H9 (cell line): ENCODE data around the gene POMT2. TPM values are rescaled to one million over a fixed set of nuclear protein-coding genes. Genes with fewer than 3 reads are reported as not detected.

ENCODE experiments used
- DNase-seq: peaks from one replicate; pipeline ENCODE4 v3.0.0-alpha.2; 2017
- H2AFZ ChIP-seq: one replicate; pipeline ENCODE4 v1.6.1; 2013; ENCODE audit warnings: mild to moderate bottlenecking, low read length, control low read depth, moderate library complexity
- H2AK5ac ChIP-seq: 2 replicates; pipeline ENCODE4 v1.6.1; 2013; ENCODE audit warnings: low read length, control low read depth, mixed read lengths; ENCODE audit not compliant: insufficient read length
- H2BK120ac ChIP-seq: one replicate; pipeline ENCODE4 v1.6.1; 2013; ENCODE audit warnings: low read depth, mild to moderate bottlenecking, low read length, control low read depth, inconsistent platforms; ENCODE audit not compliant: poor library complexity, severe bottlenecking
- H2BK12ac ChIP-seq: 2 replicates; pipeline ENCODE4 v1.6.1; 2013; ENCODE audit warnings: low read length, control low read depth, mixed read lengths, low read depth; ENCODE audit not compliant: insufficient read length
- H2BK15ac ChIP-seq: 2 replicates; pipeline ENCODE4 v1.6.1; 2013; ENCODE audit warnings: low read depth, low read length, control low read depth
- H2BK20ac ChIP-seq: one replicate; pipeline ENCODE4 v1.6.1; 2013; ENCODE audit warnings: low read depth, mild to moderate bottlenecking, low read length, control low read depth, inconsistent platforms; ENCODE audit not compliant: poor library complexity, severe bottlenecking
- H2BK5ac ChIP-seq: 2 replicates; pipeline ENCODE4 v1.6.1; 2013; ENCODE audit warnings: low read length, control low read depth, mixed read lengths; ENCODE audit not compliant: insufficient read length
- H3K14ac ChIP-seq: 2 replicates; pipeline ENCODE4 v1.6.1; 2013; ENCODE audit warnings: low read length, control low read depth; ENCODE audit not compliant: insufficient read depth
- H3K18ac ChIP-seq: 2 replicates; pipeline ENCODE4 v1.6.1; 2013; ENCODE audit warnings: low read depth, mild to moderate bottlenecking, mixed read lengths, low read length, control low read depth; ENCODE audit not compliant: insufficient read length
- H3K23ac ChIP-seq: 2 replicates; pipeline ENCODE4 v1.6.1; 2013; ENCODE audit warnings: low read length, control low read depth, mixed read lengths, low read depth; ENCODE audit not compliant: insufficient read length
- H3K23me2 ChIP-seq: 2 replicates; pipeline ENCODE4 v1.6.1; 2013; ENCODE audit warnings: low read depth, mild to moderate bottlenecking, mixed read lengths, low read length, control low read depth; ENCODE audit not compliant: insufficient read length, poor library complexity, severe bottlenecking
- H3K27ac ChIP-seq: 2 replicates; pipeline ENCODE4 v1.5.1; 2013; ENCODE audit warnings: low read length, control low read depth, mixed read lengths, low read depth; ENCODE audit not compliant: insufficient read length
- H3K27me3 ChIP-seq: 2 replicates; pipeline ENCODE4 v1.6.1; 2013; ENCODE audit warnings: low read length, control low read depth, inconsistent platforms; ENCODE audit not compliant: insufficient read depth
- H3K4ac ChIP-seq: 2 replicates; pipeline ENCODE4 v1.6.1; 2013; ENCODE audit warnings: low read depth, mild to moderate bottlenecking, control low read depth, inconsistent platforms, low read length, moderate library complexity
- H3K4me1 ChIP-seq: 2 replicates; pipeline ENCODE4 v1.6.1; 2013; ENCODE audit warnings: low read length, control low read depth, inconsistent platforms; ENCODE audit not compliant: insufficient read depth
- H3K4me2 ChIP-seq: 2 replicates; pipeline ENCODE4 v1.6.1; 2013; ENCODE audit warnings: low read length, control low read depth, mixed read lengths; ENCODE audit not compliant: insufficient read length, insufficient read depth
- H3K56ac ChIP-seq: 2 replicates; pipeline ENCODE4 v1.6.1; 2013; ENCODE audit warnings: low read depth, mild to moderate bottlenecking, mixed read lengths, low read length, control low read depth; ENCODE audit not compliant: insufficient read length
- H3K79me1 ChIP-seq: 2 replicates; pipeline ENCODE4 v1.6.1; 2013; ENCODE audit warnings: low read depth, mild to moderate bottlenecking, moderate library complexity, low read length, control low read depth, inconsistent platforms; ENCODE audit not compliant: insufficient read depth, poor library complexity, severe bottlenecking
- H3K79me2 ChIP-seq: 2 replicates; pipeline ENCODE4 v1.6.1; 2013; ENCODE audit warnings: low read length, control low read depth, inconsistent platforms; ENCODE audit not compliant: insufficient read depth
- H3K9ac ChIP-seq: 2 replicates; pipeline ENCODE4 v1.6.1; 2013; ENCODE audit warnings: low read length, control low read depth, mixed read lengths; ENCODE audit not compliant: insufficient read length; ENCODE audit errors: extremely low read depth
- H3K9me3 ChIP-seq: one replicate; pipeline ENCODE4 v1.6.1; 2013; ENCODE audit warnings: low read depth, low read length, inconsistent platforms; ENCODE audit not compliant: control insufficient read depth
- H3T11ph ChIP-seq: one replicate; pipeline ENCODE4 v1.6.1; 2013; ENCODE audit warnings: mild to moderate bottlenecking, low read length, control low read depth, inconsistent platforms
- H4K20me1 ChIP-seq: one replicate; pipeline ENCODE4 v1.6.1; 2013; ENCODE audit not compliant: control insufficient read depth, insufficient read length, insufficient read depth
- H4K5ac ChIP-seq: 2 replicates; pipeline ENCODE4 v1.6.1; 2013; ENCODE audit warnings: low read depth, mild to moderate bottlenecking, mixed read lengths, low read length, control low read depth; ENCODE audit not compliant: insufficient read length
- H4K8ac ChIP-seq: replicated peaks from 2 replicates; pipeline ENCODE4 v1.6.1; 2013; ENCODE audit warnings: low read length, control low read depth, mixed read lengths, low read depth; ENCODE audit not compliant: insufficient read length
- H4K91ac ChIP-seq: 2 replicates; pipeline ENCODE4 v1.6.1; 2013; ENCODE audit warnings: low read depth, mild to moderate bottlenecking, moderate library complexity, mixed read lengths, low read length, control low read depth; ENCODE audit not compliant: insufficient read length
- H3K27ac Mint-ChIP-seq, 3 experiments: 2 replicates in 2 of 3; 3 replicates in 1 of 3; pipeline ENCODE4 v1.8.0; 2020 to 2021; ENCODE audit warnings: mixed read lengths in 3 of 3, mild to moderate bottlenecking in 1 of 3, moderate library complexity in 1 of 3
- H3K27me3 Mint-ChIP-seq: 2 replicates; pipeline ENCODE4 v1.8.0; 2021; ENCODE audit warnings: low read depth, mild to moderate bottlenecking, moderate library complexity, mixed read lengths
- H3K36me3 Mint-ChIP-seq, 3 experiments: 2 replicates in 2 of 3; 3 replicates in 1 of 3; pipeline ENCODE4 v1.8.0; 2020 to 2021; ENCODE audit warnings: low read depth in 3 of 3, mixed read lengths in 3 of 3; ENCODE audit not compliant: insufficient read depth in 1 of 3
- H3K4me1 Mint-ChIP-seq, 2 experiments: 2 replicates each; pipeline ENCODE4 v1.8.0; 2020; ENCODE audit warnings: mixed read lengths in 2 of 2
- H3K4me3 Mint-ChIP-seq, 2 experiments: 2 replicates in 1 of 2; 3 replicates in 1 of 2; pipeline ENCODE4 v1.8.0; 2020 to 2021; ENCODE audit warnings: mild to moderate bottlenecking in 2 of 2, mixed read lengths in 2 of 2, moderate library complexity in 1 of 2
- H3K9me3 Mint-ChIP-seq, 2 experiments: 2 replicates in 1 of 2; 3 replicates in 1 of 2; pipeline ENCODE4 v1.8.0; 2020; ENCODE audit warnings: mild to moderate bottlenecking in 2 of 2, mixed read lengths in 2 of 2, moderate library complexity in 1 of 2
- CTCF ChIP-seq: fragments of 200-600 bp; sonication (generic); conservative IDR thresholded peaks from 3 replicates; pipeline ENCODE4 v1.8.0; 2021; ENCODE audit warnings: antibody characterized with exemption, mild to moderate bottlenecking
- WGBS: extraction: QIAGEN DNeasy Blood & Tissue Kit; methylation state at CpG from one replicate; pipeline ENCODE4 v1.1.7; 2013; ENCODE audit warnings: missing lambda C conversion rate, low lambda C conversion rate, mixed read lengths; ENCODE audit not compliant: insufficient read length; ENCODE audit errors: extremely low coverage; 5-methylcytosine and 5-hydroxymethylcytosine counted together
- total RNA-seq: library from RNA; stranded (reverse); gene quantifications from 2 replicates; pipeline ENCODE4 v1.2.1, GENCODE V29; 2021

POMT2 gene
- total RNA-seq, 1 experiment from 2014 or later = 25.2 TPM

DNA sequence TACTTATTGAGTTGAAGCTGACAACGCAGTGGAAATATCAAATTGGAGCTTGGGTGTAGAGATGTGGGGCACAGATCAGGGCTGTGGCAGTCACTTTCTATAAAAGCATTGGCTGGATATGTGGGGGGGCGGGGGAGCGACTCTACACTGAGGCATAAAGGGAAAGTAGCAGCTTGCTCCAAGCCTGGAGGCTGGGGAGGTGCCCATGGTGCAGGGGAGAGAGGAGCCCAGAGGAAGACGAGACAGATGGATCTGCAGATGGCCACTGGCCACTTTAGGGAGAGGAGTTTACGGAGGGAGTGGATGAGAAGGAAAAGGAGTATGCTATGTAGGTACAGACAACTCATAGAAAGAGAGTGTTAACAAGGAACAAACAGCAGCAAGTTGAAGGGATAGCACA, 36.2 kb downstream of the POMT2 start:
- H3K79me1 ChIP-seq = no peaks in the 10 kb centered on the region
- H3K9ac ChIP-seq = no peak overlapping the region
- H3K4me1 ChIP-seq = no peaks in the 10 kb centered on the region
- no peak for DNase-seq
- H3K23me2 ChIP-seq = no peaks in the 10 kb centered on the region
- no peaks in the 10 kb centered on the region for H3K27me3 ChIP-seq
- H3K27ac ChIP-seq = no peak overlapping the region
- Mint-ChIP-seq H3K4me3 (no peak overlapping the region), H3K4me1 (no peaks in the 10 kb centered on the region), H3K36me3 (peaks cover 4 to 39% (median 26%) of the 10 kb centered on the region in 3 experiments; a peak in 6 of 7 replicates), H3K27ac (peak overlapping the region in 1 of 3 experiments; percentile 33; a peak in 1 of 7 replicates), H3K27me3 (no peaks in the 10 kb centered on the region), H3K9me3 (no peaks in the 10 kb centered on the region; a peak in 1 of 5 replicates)
- TF ChIP-seq CTCF = no peak
- no peak overlapping the region for H4K5ac ChIP-seq
- no CpG with 5 or more reads among the region's 5 CpGs for WGBS
- no peak overlapping the region for H4K8ac ChIP-seq
- H3K18ac ChIP-seq = no peak overlapping the region
- no peak overlapping the region for H3K4ac ChIP-seq
- H2AK5ac ChIP-seq = no peak overlapping the region
- H3K14ac ChIP-seq = no peak overlapping the region
- H3K4me2 ChIP-seq = no peak overlapping the region
- no peak overlapping the region for H3K56ac ChIP-seq
- no peak overlapping the region for H3K23ac ChIP-seq
- H3K9me3 ChIP-seq = no peaks in the 10 kb centered on the region
- no peaks in the 10 kb centered on the region for H4K20me1 ChIP-seq
- H3K79me2 ChIP-seq = no peaks in the 10 kb centered on the region
- H2BK20ac ChIP-seq = no peak overlapping the region
- H3T11ph ChIP-seq = no peak overlapping the region
- no peak overlapping the region for H2AFZ ChIP-seq
- no peak overlapping the region for H2BK15ac ChIP-seq
- no peak overlapping the region for H2BK120ac ChIP-seq
- H4K91ac ChIP-seq = no peak overlapping the region
- no peak overlapping the region for H2BK5ac ChIP-seq
- no peak overlapping the region for H2BK12ac ChIP-seq
